GM12801 (cell line): ENCODE results near the gene CAPN12.

ENCODE experiments used
- CTCF ChIP-seq: IDR thresholded peaks from one replicate; pipeline ENCODE4 v1.5.1; 2011; ENCODE audit warnings: control low read depth; ENCODE audit not compliant: insufficient read length; ENCODE audit errors: extremely low read depth

CAPN12 gene

GRCh38 chr19:38711726-38712153 lies 32.5 kb downstream of the CAPN12 start:
- TF ChIP-seq CTCF = no peak

- no peak for TF ChIP-seq CTCF
Measured at GRCh38 chr19:38710928-38711725, 33.1 kb downstream of the CAPN12 start.

GRCh38 chr19:38710416-38710702 lies 33.9 kb downstream of the CAPN12 start:
- TF ChIP-seq CTCF = no peak

- no peak for TF ChIP-seq CTCF
Measured at GRCh38 chr19:38709671-38710415, 34.4 kb downstream of the CAPN12 start.

- no peak for TF ChIP-seq CTCF
Measured at GRCh38 chr19:38709119-38709518, 35.2 kb downstream of the CAPN12 start.

- TF ChIP-seq CTCF = no peak
Measured at GRCh38 chr19:38708413-38709024, 35.8 kb downstream of the CAPN12 start.

GRCh38 chr19:38707512-38708114 lies 36.7 kb downstream of the CAPN12 start:
- no peak for TF ChIP-seq CTCF
